Astrocyte (in vitro differentiated cells and primary cell): Measurements from ENCODE around the gene RNF121.

Experiments used
- CTCF ChIP-seq: IDR thresholded peaks from 2 replicates; pipeline ENCODE4 v1.5.1; 2011; ENCODE audit warnings: low read depth, mild to moderate bottlenecking, inconsistent platforms, low read length, moderate library complexity; ENCODE audit not compliant: insufficient read depth
- EZH2 ChIP-seq: IDR thresholded peaks from 2 replicates; pipeline ENCODE4 v1.6.1; 2012; ENCODE audit warnings: mild to moderate bottlenecking, low read length, inconsistent platforms; ENCODE audit not compliant: insufficient read depth

GRCh38 chr11:72004515-72005346 is 75.9 kb downstream of the RNF121 start:
- no peak for TF ChIP-seq CTCF
- TF ChIP-seq EZH2 = no peak
